Measurements from ENCODE around the gene OR6B2.
"Not testable (repeated sequence)": the region's sequence is repeated elsewhere in the genome, so short reads cannot be mapped to it uniquely, and the experiment has no call there.

Gene OR6B2

GRCh38 chr2:240056678-240057077 lies 26.4 kb upstream of the OR6B2 start:
- Histone ChIP-seq H3K9me3 (no peaks in the 10 kb centered on the region), H3K4me3 (no peak overlapping the region), H3K36me3 (no peaks in the 10 kb centered on the region), H3K4me2 (no peak overlapping the region), H3K27ac (no peak overlapping the region), H3K27me3 (no peaks in the 10 kb centered on the region), H4K20me1 (no peaks in the 10 kb centered on the region), H3K4me1 (peaks cover 11% of the 10 kb centered on the region), H3K9ac (no peak overlapping the region)
- no peak for TF ChIP-seq Cebpa-rat (IDR thresholded peaks at IDR 0.05)

- Histone ChIP-seq H3K27me3 (no peaks in the 10 kb centered on the region), H3K36me3 (no peaks in the 10 kb centered on the region), H3K4me2 (peak overlapping the region; percentile 4; the same call in 1 of the 2 replicates), H3K4me1 (peaks cover 11% of the 10 kb centered on the region), H4K20me1 (no peaks in the 10 kb centered on the region), H3K9ac (no peak overlapping the region), H3K4me3 (no peak overlapping the region), H3K9me3 (no peaks in the 10 kb centered on the region), H3K27ac (no peak overlapping the region)
- TF ChIP-seq Cebpa-rat (IDR thresholded peaks at IDR 0.05) = no peak
Measured at GRCh38 chr2:240055177-240055917, 25.1 kb upstream of the OR6B2 start.

- Histone ChIP-seq H3K27me3 (no peaks in the 10 kb centered on the region), H3K4me2 (no peak within 1 kb of the TSS)
Measured at GRCh38 chr2:240053173-240054155, 23.2 kb upstream of the OR6B2 start, which contains the start of gene OR6B3. TSS of gene OR6B3 (minus strand) at chr2:240053521.

GRCh38 chr2:240052524-240052923 lies 22.3 kb upstream of the OR6B2 start:
- H3K36me3 ChIP-seq = no peaks in the 10 kb centered on the region
- H4K20me1 ChIP-seq = no peaks in the 10 kb centered on the region
- H3K27me3 ChIP-seq = no peaks in the 10 kb centered on the region
- H3K4me1 ChIP-seq = peaks cover 11% of the 10 kb centered on the region
- no peaks in the 10 kb centered on the region for H3K9me3 ChIP-seq
- H3K27ac ChIP-seq = no peak overlapping the region
- H3K4me3 ChIP-seq = no peak overlapping the region
- TF ChIP-seq Cebpa-rat (IDR thresholded peaks at IDR 0.05) = no peak
- H3K4me2 ChIP-seq = no peak overlapping the region
- H3K9ac ChIP-seq = no peak overlapping the region

More at GRCh38 chr2:240053173-240054155, 23.2 kb upstream of the OR6B2 start, which contains the start of gene OR6B3:
- Histone ChIP-seq H3K36me3 (no peaks in the 10 kb centered on the region), H3K27ac (no peak within 1 kb of the TSS), H3K9me3 (no peaks in the 10 kb centered on the region), H3K4me1 (peaks cover 11% of the 10 kb centered on the region), H3K9ac (no peak within 1 kb of the TSS), H3K4me3 (no peak within 1 kb of the TSS), H4K20me1 (no peaks in the 10 kb centered on the region)
- no peak for TF ChIP-seq Cebpa-rat (IDR thresholded peaks at IDR 0.05)

GRCh38 chr2:240051697-240052096 lies 21.5 kb upstream of the OR6B2 start:
- no peak for TF ChIP-seq Cebpa-rat (IDR thresholded peaks at IDR 0.05)
- no peaks in the 10 kb centered on the region for H3K36me3 ChIP-seq
- H3K9me3 ChIP-seq = no peaks in the 10 kb centered on the region
- peaks cover 11% of the 10 kb centered on the region for H3K4me1 ChIP-seq
- H3K4me2 ChIP-seq = no peak overlapping the region
- H3K27ac ChIP-seq = no peak overlapping the region
- no peaks in the 10 kb centered on the region for H4K20me1 ChIP-seq
- no peaks in the 10 kb centered on the region for H3K27me3 ChIP-seq
- H3K9ac ChIP-seq = no peak overlapping the region
- no peak overlapping the region for H3K4me3 ChIP-seq

- no peaks in the 10 kb centered on the region for H3K36me3 ChIP-seq
- H3K27ac ChIP-seq = no peak overlapping the region
- H3K27me3 ChIP-seq = no peaks in the 10 kb centered on the region
- H3K9me3 ChIP-seq = no peaks in the 10 kb centered on the region
- no peaks in the 10 kb centered on the region for H4K20me1 ChIP-seq
- no peak overlapping the region for H3K9ac ChIP-seq
- peaks cover under 1% of the 10 kb centered on the region; the same call in 1 of the 2 replicates for H3K4me1 ChIP-seq
- no peak overlapping the region for H3K4me3 ChIP-seq
- TF ChIP-seq Cebpa-rat (IDR thresholded peaks at IDR 0.05) = no peak
- no peak overlapping the region for H3K4me2 ChIP-seq
Measured at GRCh38 chr2:240050278-240050677, 20.0 kb upstream of the OR6B2 start.

GRCh38 chr2:240048237-240048636 lies 18.0 kb upstream of the OR6B2 start:
- no peaks in the 10 kb centered on the region for H3K27me3 ChIP-seq
- no peak overlapping the region for H3K4me2 ChIP-seq
- no peak overlapping the region for H3K4me3 ChIP-seq
- no peak overlapping the region for H3K27ac ChIP-seq
- H3K9me3 ChIP-seq = no peaks in the 10 kb centered on the region
- H3K9ac ChIP-seq = no peak overlapping the region
- TF ChIP-seq Cebpa-rat (IDR thresholded peaks at IDR 0.05) = no peak
- no peaks in the 10 kb centered on the region for H3K36me3 ChIP-seq
- no peaks in the 10 kb centered on the region for H3K4me1 ChIP-seq
- no peaks in the 10 kb centered on the region for H4K20me1 ChIP-seq

GRCh38 chr2:240045098-240045497 lies 14.9 kb upstream of the OR6B2 start:
- Histone ChIP-seq H3K9ac (no peak overlapping the region), H3K27me3 (no peaks in the 10 kb centered on the region), H3K4me1 (no peaks in the 10 kb centered on the region), H3K4me2 (no peak overlapping the region), H3K4me3 (no peak overlapping the region), H3K27ac (no peak overlapping the region), H4K20me1 (no peaks in the 10 kb centered on the region), H3K36me3 (no peaks in the 10 kb centered on the region), H3K9me3 (no peaks in the 10 kb centered on the region)
- no peak for TF ChIP-seq Cebpa-rat (IDR thresholded peaks at IDR 0.05)

GRCh38 chr2:240044096-240044495 lies 13.9 kb upstream of the OR6B2 start:
- H3K27me3 ChIP-seq, H3K36me3 ChIP-seq, H3K9me3 ChIP-seq, H4K20me1 ChIP-seq, H3K4me3 ChIP-seq, H3K4me1 ChIP-seq, H3K4me2 ChIP-seq, H3K27ac ChIP-seq, H3K9ac ChIP-seq: not testable (repeated sequence)

All from BLaER1 (cell line).